ENCODE measurements around the gene HNRNPUL1.

The HNRNPUL1 gene

GRCh38 chr19:41327576-41328156 is 63.5 kb downstream of the HNRNPUL1 start:
- Histone ChIP-seq H3K4me3 (ENCODE audit: low read depth, low read length) (no peak overlapping the region), H3K27me3 (replicated peaks) (no peaks in the 10 kb centered on the region), H3K27ac (peak overlapping the region; percentile 98), H3K36me3 (replicated peaks) (peaks cover 49% of the 10 kb centered on the region)
- no peak for DNase-seq
- no peak for TF ChIP-seq CTCF (IDR thresholded peaks at IDR 0.05; ENCODE audit: low read depth, low read length, missing control alignments)
- in situ Hi-C loops (cut with HindIII; ENCODE audit: low pct_ligation_motif_present, low sequenced_read_pairs): no loop called here

- no peak for DNase-seq
- H3K36me3 ChIP-seq (replicated peaks): peaks cover 50% of the 10 kb centered on the region
These were observed 64.1 kb downstream of the HNRNPUL1 start for GRCh38 chr19:41328157-41328841.

GRCh38 chr19:41328842-41329225 is 64.7 kb downstream of the HNRNPUL1 start:
- no peak for TF ChIP-seq CTCF (IDR thresholded peaks at IDR 0.05; ENCODE audit: low read depth, low read length, missing control alignments)
- Histone ChIP-seq H3K36me3 (replicated peaks) (peaks cover 55% of the 10 kb centered on the region), H3K4me3 (ENCODE audit: low read depth, low read length) (no peak overlapping the region), H3K27me3 (replicated peaks) (no peaks in the 10 kb centered on the region), H3K27ac (peak overlapping the region; percentile 98)
- in situ Hi-C loops (cut with HindIII; ENCODE audit: low pct_ligation_motif_present, low sequenced_read_pairs): no loop called here
- no peak for DNase-seq

More at GRCh38 chr19:41328157-41328841, 64.1 kb downstream of the HNRNPUL1 start:
- Histone ChIP-seq H3K27me3 (replicated peaks) (no peaks in the 10 kb centered on the region), H3K4me3 (ENCODE audit: low read depth, low read length) (no peak overlapping the region), H3K27ac (peak overlapping the region; percentile 98)
- TF ChIP-seq CTCF (IDR thresholded peaks at IDR 0.05; ENCODE audit: low read depth, low read length, missing control alignments): no peak
- in situ Hi-C loops (cut with HindIII; ENCODE audit: low pct_ligation_motif_present, low sequenced_read_pairs): no loop called here

GRCh38 chr19:41330481-41330880 is 66.3 kb downstream of the HNRNPUL1 start:
- H3K27me3 ChIP-seq (replicated peaks): no peaks in the 10 kb centered on the region
- H3K36me3 ChIP-seq (replicated peaks): peaks cover 61% of the 10 kb centered on the region
- no peak for DNase-seq
- no peak overlapping the region for H3K27ac ChIP-seq
- in situ Hi-C loops (cut with HindIII; ENCODE audit: low pct_ligation_motif_present, low sequenced_read_pairs): no loop called here
- no peak for TF ChIP-seq CTCF (IDR thresholded peaks at IDR 0.05; ENCODE audit: low read depth, low read length, missing control alignments)
- H3K4me3 ChIP-seq (ENCODE audit: low read depth, low read length): no peak overlapping the region

GRCh38 chr19:41330946-41331678 is 66.9 kb downstream of the HNRNPUL1 start:
- DNase-seq: no peak
- in situ Hi-C loops (cut with HindIII; ENCODE audit: low pct_ligation_motif_present, low sequenced_read_pairs): no loop called here
- Histone ChIP-seq H3K27me3 (replicated peaks) (no peaks in the 10 kb centered on the region), H3K36me3 (replicated peaks) (peaks cover 66% of the 10 kb centered on the region), H3K27ac (no peak overlapping the region), H3K4me3 (ENCODE audit: low read depth, low read length) (no peak overlapping the region)
- TF ChIP-seq CTCF (IDR thresholded peaks at IDR 0.05; ENCODE audit: low read depth, low read length, missing control alignments): no peak
